Esophagus muscularis mucosa (tissue), 3 donors: Measurements from ENCODE around the gene CD248.

Source experiments
- CTCF ChIP-seq, 3 experiments: fragments of 200-600 bp in 2 of 3; fragments of 450-650 bp in 1 of 3; sonication (generic) in 2 of 3; IDR thresholded peaks; one replicate each; pipeline ENCODE4 v1.5.1; 2017 to 2019; ENCODE audit warnings: antibody characterized with exemption in 3 of 3, mild to moderate bottlenecking in 2 of 3, moderate library complexity in 1 of 3
- POLR2A ChIP-seq: fragments of 450-650 bp; IDR thresholded peaks from one replicate; pipeline ENCODE4 v1.6.1; 2017; ENCODE audit warnings: antibody characterized with exemption, moderate library complexity, mild to moderate bottlenecking, low read depth

DNA sequence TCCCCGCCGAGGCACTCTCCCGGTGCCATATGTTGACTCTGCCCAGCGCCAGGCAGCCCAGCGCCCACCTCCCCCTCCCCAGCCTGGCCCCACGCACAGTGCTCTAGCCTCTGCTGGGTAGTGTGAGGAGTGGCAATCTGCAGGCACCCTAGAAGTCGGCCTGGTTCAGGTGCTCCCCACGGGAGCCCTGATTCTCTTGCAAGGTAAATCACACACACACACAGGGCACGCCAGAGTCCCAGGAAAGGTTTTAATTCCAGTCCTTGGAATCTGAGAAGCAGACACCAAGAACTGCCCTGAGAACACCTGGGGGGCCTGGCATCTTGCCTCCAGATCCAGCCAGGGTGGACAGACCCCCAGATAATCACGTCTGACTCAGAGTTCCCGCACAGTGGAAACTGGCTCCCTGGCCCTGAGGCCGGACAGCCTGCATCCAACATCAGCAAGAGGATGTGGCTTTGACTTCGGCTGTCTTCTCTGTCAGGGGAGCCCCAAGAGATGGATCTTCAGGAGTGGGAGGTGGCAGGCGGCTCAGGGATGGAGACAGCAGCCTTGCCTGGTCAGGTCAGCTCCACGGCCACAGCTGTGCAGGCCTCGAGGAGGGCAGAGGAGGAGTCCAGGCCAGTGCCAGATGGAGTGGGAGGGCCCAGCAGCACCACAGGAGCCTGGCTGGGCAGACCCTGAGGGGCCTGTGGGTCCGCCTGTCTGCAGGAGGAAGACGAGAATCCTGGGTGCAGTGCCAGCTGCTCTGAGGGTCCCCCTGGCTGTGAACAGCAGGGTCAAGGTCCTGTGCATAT lies 20.5 kb upstream of the CD248 start:
- TF ChIP-seq CTCF (IDR thresholded peaks at IDR 0.05) (no peak), POLR2A (no peak)
